ENCODE measurements around the gene MYH6.

DNA sequence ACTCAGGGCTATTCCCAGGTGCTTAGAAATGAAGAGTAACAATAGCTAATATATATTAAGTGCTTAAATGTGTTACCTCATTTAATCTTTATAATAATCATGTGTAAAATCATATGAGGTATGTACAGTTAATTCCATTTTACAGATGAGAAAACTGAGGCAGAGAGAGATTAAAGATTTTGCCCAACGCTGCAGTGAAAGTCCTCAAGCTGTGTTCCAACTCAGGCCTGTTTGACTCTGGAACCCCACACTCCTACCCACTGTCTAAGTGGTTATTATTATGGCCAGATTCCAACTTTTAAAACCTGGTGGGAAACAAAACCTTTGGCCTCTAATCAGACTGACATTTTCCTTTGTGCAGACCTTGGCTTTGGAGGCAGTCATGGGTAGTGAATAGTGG is 21.1 kb downstream of the MYH6 start:
- TF ChIP-seq, protein P1, sequence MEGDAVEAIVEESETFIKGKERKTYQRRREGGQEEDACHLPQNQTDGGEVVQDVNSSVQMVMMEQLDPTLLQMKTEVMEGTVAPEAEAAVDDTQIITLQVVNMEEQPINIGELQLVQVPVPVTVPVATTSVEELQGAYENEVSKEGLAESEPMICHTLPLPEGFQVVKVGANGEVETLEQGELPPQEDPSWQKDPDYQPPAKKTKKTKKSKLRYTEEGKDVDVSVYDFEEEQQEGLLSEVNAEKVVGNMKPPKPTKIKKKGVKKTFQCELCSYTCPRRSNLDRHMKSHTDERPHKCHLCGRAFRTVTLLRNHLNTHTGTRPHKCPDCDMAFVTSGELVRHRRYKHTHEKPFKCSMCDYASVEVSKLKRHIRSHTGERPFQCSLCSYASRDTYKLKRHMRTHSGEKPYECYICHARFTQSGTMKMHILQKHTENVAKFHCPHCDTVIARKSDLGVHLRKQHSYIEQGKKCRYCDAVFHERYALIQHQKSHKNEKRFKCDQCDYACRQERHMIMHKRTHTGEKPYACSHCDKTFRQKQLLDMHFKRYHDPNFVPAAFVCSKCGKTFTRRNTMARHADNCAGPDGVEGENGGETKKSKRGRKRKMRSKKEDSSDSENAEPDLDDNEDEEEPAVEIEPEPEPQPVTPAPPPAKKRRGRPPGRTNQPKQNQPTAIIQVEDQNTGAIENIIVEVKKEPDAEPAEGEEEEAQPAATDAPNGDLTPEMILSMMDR (IDR thresholded peaks at IDR 0.05) = no peak
- TF ChIP-seq POLR2A (IDR thresholded peaks at IDR 0.05) = no peak

All from sigmoid colon (tissue), 3 donors.